ENCODE data around the gene RBM39. TPM values are rescaled to one million over a fixed set of nuclear protein-coding genes. Genes with fewer than 3 reads are reported as not detected.
A peak's percentile ranks its signal among the peaks of the same experiment; 100 is the strongest.

RBM39 gene
- total RNA-seq, 4 donors from 2014 or later: 98.5 to 165 (median 130) TPM

GRCh38 chr20:35734777-35735649, 7.0 kb downstream of the RBM39 start:
- DNase-seq: no peak
- peak overlapping the region in 2 of 4 donors; percentile 5 to 11 for H3K4me3 ChIP-seq
- intact Hi-C loops (cut with DNase I; ENCODE audit: low total_unique reads): no loop called here
- no peaks in the 10 kb centered on the region for H3K27me3 ChIP-seq
- peak overlapping the region; percentile 30 to 61 (median 50) for H3K27ac ChIP-seq
- H3K36me3 ChIP-seq: peaks cover 4 to 99% of the 10 kb centered on the region in 2 donors
- in situ Hi-C loops (cut with MboI; ENCODE audit: low sequenced_read_pairs in 4 of 4): loop anchor here in 2 of 4 donors (5.0 to 25.0 kb wide), 2 partner anchors 147 to 152 kb away; no protein-coding TSS in a partner anchor
- no peak for TF ChIP-seq POLR2A (IDR thresholded peaks at IDR 0.05)
- TF ChIP-seq, protein P1, sequence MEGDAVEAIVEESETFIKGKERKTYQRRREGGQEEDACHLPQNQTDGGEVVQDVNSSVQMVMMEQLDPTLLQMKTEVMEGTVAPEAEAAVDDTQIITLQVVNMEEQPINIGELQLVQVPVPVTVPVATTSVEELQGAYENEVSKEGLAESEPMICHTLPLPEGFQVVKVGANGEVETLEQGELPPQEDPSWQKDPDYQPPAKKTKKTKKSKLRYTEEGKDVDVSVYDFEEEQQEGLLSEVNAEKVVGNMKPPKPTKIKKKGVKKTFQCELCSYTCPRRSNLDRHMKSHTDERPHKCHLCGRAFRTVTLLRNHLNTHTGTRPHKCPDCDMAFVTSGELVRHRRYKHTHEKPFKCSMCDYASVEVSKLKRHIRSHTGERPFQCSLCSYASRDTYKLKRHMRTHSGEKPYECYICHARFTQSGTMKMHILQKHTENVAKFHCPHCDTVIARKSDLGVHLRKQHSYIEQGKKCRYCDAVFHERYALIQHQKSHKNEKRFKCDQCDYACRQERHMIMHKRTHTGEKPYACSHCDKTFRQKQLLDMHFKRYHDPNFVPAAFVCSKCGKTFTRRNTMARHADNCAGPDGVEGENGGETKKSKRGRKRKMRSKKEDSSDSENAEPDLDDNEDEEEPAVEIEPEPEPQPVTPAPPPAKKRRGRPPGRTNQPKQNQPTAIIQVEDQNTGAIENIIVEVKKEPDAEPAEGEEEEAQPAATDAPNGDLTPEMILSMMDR (IDR thresholded peaks at IDR 0.05 in 4 of 5, conservative IDR thresholded peaks at IDR 0.05 in 1 of 5): no peak
- H3K4me1 ChIP-seq: peaks cover 76 to 98% of the 10 kb centered on the region in 2 donors
- no peak for ATAC-seq
- H3K9me3 ChIP-seq: no peaks in the 10 kb centered on the region

GRCh38 chr20:35734374-35734773, 7.7 kb downstream of the RBM39 start:
- Histone ChIP-seq H3K27me3 (no peaks in the 10 kb centered on the region), H3K9me3 (no peaks in the 10 kb centered on the region), H3K36me3 (peaks cover 4 to 99% of the 10 kb centered on the region in 2 donors), H3K4me1 (peaks cover 76 to 93% of the 10 kb centered on the region in 2 donors), H3K4me3 (peak overlapping the region in 2 of 4 donors; percentile 5 to 6), H3K27ac (peak overlapping the region; percentile 20 to 61 (median 39))
- intact Hi-C loops (cut with DNase I; ENCODE audit: low total_unique reads) (no loop called here), in situ Hi-C loops (cut with MboI; ENCODE audit: low sequenced_read_pairs in 4 of 4) (loop anchor here in 1 of 4 donors (25.0 kb wide), 1 partner anchor 153 kb away; no protein-coding TSS in a partner anchor)
- TF ChIP-seq POLR2A (IDR thresholded peaks at IDR 0.05): no peak
- TF ChIP-seq, protein P1 (IDR thresholded peaks at IDR 0.05 in 4 of 5, conservative IDR thresholded peaks at IDR 0.05 in 1 of 5): no peak
- peak in 1 of 2 donors; percentile 25 for ATAC-seq
- no peak for DNase-seq

DNA sequence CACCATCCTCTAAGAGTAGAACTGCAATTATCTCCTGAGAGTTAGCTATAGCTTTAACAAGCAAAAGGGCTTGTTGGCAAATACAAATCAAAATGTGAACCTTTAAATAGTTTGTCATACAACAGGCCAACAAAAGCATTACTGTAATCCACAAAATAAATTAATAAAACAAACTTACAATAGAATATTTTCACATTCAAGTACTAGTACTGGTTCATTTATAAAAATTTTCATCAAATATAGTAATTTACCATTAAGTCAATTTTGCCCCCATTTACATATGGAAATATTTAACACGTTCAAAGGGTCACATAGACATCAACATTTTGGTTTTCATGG, 9.4 kb downstream of the RBM39 start:
- in situ Hi-C loops (cut with MboI; ENCODE audit: low sequenced_read_pairs in 4 of 4) (loop anchor here in 1 of 4 donors (25.0 kb wide), 1 partner anchor 155 kb away; no protein-coding TSS in a partner anchor), intact Hi-C loops (cut with DNase I; ENCODE audit: low total_unique reads) (no loop called here)
- peaks cover 4 to 99% of the 10 kb centered on the region in 2 donors for H3K36me3 ChIP-seq
- no peaks in the 10 kb centered on the region for H3K27me3 ChIP-seq
- H3K9me3 ChIP-seq: no peaks in the 10 kb centered on the region
- DNase-seq (no peak), ATAC-seq (no peak)
- H3K4me3 ChIP-seq: no peak overlapping the region
- H3K4me1 ChIP-seq: peaks cover 66 to 76% of the 10 kb centered on the region in 2 donors
- peak overlapping the region in 3 of 4 donors; percentile 25 to 52 (median 33) for H3K27ac ChIP-seq
- TF ChIP-seq, protein P1 (IDR thresholded peaks at IDR 0.05 in 4 of 5, conservative IDR thresholded peaks at IDR 0.05 in 1 of 5): no peak
- no peak for TF ChIP-seq POLR2A (IDR thresholded peaks at IDR 0.05)

DNA sequence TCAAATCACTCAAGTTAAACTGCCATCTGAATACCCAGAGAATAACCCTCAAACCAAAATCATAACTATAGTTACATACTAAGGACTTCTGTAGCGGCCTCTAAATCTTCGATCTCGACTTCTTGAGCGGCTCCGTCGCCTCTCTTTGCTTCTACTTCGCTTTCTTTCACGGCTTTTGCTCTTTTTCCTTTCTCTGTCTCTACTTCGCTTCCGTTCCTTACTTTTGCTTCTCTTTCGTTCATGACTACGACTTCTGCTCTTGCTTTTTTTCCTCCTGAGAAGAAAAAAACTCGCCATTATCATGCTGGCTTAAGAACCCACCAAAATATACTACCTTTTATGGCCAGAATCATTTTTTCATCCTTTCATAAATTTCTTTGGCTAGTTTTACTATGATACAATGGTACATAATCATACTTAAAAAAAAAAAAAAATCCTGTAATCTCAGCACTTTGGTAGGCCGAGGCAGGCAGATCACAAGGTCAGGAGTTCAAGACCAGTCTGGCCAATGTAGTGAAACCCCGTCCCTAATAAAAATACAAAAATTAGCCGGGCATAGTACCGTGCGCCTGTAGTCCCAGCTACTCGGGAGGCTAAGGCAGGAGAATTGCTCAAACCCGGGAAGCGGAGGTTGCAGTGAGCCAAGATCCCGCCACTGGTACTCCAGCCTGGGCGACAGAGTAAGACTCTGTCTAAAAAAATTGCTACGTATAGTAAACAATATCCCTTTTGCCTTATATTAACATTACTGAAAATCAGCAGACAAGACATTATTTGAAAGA, 10.0 kb downstream of the RBM39 start:
- in situ Hi-C loops (cut with MboI; ENCODE audit: low sequenced_read_pairs in 4 of 4) (loop anchor here in 1 of 4 donors (25.0 kb wide), 1 partner anchor 155 kb away; no protein-coding TSS in a partner anchor), intact Hi-C loops (cut with DNase I; ENCODE audit: low total_unique reads) (no loop called here)
- ATAC-seq (no peak), DNase-seq (no peak)
- no peak for TF ChIP-seq POLR2A (IDR thresholded peaks at IDR 0.05)
- TF ChIP-seq, protein P1 (IDR thresholded peaks at IDR 0.05 in 4 of 5, conservative IDR thresholded peaks at IDR 0.05 in 1 of 5): no peak
- Histone ChIP-seq H3K36me3 (peaks cover 4 to 99% of the 10 kb centered on the region in 2 donors), H3K4me3 (no peak overlapping the region), H3K27ac (peak overlapping the region in 3 of 4 donors; percentile 7 to 52 (median 25)), H3K9me3 (no peaks in the 10 kb centered on the region), H3K27me3 (no peaks in the 10 kb centered on the region), H3K4me1 (peaks cover 66 to 71% of the 10 kb centered on the region in 2 donors)

All from gastrocnemius medialis (tissue), 4 donors.